ENCODE results near the gene CDH11.

- TF ChIP-seq ARNT (IDR thresholded peaks at IDR 0.05) = no peak
- TF ChIP-seq BHLHE40 (IDR thresholded peaks at IDR 0.05; ENCODE audit: borderline replicate concordance) = no peak
- TF ChIP-seq ELF4 (IDR thresholded peaks at IDR 0.05) = no peak
- TF ChIP-seq FOXM1 (IDR thresholded peaks at IDR 0.05; ENCODE audit: borderline replicate concordance) = no peak
- TF ChIP-seq FOXK2 (IDR thresholded peaks at IDR 0.05) = no peak
Observed at GRCh38 chr16:65124212-65124548, 2.3 kb upstream of the CDH11 start.

Measured in HEK293T (cell line).